Measurements from ENCODE around the gene APOBEC3A. TPM values are rescaled to one million over a fixed set of nuclear protein-coding genes. Genes with fewer than 3 reads are reported as not detected.

The APOBEC3A gene
- total RNA-seq, 6 experiments from 2014 or later = not detected

DNA sequence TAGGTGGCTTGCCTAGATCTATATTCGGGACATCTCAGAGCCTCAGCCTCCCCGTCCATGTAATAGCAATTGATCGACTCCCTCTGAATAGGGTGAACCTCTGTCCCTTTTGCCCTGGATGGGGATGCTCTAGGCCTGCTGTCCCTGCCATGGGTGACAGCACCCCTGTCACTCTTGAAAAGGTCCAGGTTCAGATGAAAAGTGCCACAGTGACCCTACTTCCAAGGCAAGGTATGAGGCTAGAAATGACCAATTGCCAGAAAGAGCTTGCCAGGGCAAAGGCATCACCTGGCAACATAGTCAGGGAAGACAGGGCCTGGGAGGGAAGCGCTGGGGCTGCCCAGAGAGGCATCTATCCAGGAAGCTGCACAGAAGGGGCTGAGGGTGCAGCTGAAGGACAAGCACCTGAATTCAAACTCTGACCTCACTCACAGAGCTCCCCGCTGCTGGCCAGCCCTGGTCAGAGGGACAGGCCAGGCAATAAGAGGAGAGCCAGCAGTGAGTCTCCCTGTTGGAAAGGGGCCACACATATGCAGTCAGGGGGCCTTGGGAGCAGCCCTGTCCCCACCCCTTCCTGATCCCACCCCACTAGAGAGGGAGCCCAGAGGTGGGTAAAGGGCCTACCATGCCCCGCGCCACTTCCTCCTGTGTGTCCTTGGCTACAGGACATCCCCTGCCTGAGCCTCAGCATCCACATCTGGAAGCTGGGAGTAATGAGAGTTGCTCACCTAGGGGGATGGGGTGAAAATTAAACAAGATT, 9.0 kb upstream of the APOBEC3A start:
- DNase-seq = no peak
- H3K9me3 Mint-ChIP-seq = no peaks in the 10 kb centered on the region
- H3K4me1 Mint-ChIP-seq (ENCODE audit: low read depth) = no peaks in the 10 kb centered on the region
- TF ChIP-seq, protein P1, sequence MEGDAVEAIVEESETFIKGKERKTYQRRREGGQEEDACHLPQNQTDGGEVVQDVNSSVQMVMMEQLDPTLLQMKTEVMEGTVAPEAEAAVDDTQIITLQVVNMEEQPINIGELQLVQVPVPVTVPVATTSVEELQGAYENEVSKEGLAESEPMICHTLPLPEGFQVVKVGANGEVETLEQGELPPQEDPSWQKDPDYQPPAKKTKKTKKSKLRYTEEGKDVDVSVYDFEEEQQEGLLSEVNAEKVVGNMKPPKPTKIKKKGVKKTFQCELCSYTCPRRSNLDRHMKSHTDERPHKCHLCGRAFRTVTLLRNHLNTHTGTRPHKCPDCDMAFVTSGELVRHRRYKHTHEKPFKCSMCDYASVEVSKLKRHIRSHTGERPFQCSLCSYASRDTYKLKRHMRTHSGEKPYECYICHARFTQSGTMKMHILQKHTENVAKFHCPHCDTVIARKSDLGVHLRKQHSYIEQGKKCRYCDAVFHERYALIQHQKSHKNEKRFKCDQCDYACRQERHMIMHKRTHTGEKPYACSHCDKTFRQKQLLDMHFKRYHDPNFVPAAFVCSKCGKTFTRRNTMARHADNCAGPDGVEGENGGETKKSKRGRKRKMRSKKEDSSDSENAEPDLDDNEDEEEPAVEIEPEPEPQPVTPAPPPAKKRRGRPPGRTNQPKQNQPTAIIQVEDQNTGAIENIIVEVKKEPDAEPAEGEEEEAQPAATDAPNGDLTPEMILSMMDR (IDR thresholded peaks at IDR 0.05) = no peak
- H3K27me3 Mint-ChIP-seq (ENCODE audit: insufficient read depth) = peaks cover 73% of the 10 kb centered on the region
- H3K27ac Mint-ChIP-seq = no peak overlapping the region
- H3K4me3 Mint-ChIP-seq = no peak overlapping the region
- H3K36me3 Mint-ChIP-seq (ENCODE audit: low read depth) = no peaks in the 10 kb centered on the region

DNA sequence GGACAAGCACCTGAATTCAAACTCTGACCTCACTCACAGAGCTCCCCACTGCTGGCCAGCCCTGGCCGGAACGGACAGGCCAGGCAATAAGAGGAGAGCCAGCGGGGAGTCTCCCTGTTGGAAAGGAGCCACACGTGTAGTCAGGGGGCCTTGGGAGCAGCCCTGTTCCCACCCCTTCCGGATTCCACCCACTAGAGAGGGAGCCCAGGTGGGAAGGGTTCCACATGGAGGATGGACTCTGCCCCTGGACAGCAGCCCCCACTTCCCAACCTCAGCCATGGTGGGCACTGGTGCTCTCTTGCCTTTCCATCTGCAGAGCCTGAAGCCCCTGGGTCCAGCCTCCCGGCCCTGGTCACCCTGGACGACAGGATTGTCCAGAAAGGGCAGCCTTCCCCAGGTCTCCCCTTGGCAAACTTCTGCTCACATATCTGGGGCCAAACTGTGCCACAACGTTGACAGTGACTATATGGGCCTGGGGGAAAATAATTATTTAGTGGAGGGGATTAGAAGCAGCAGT, 7.5 kb upstream of the APOBEC3A start:
- DNase-seq = no peak
- Mint-ChIP-seq H3K27ac (no peak overlapping the region), H3K27me3 (ENCODE audit: insufficient read depth) (peaks cover 68% of the 10 kb centered on the region), H3K4me1 (ENCODE audit: low read depth) (no peaks in the 10 kb centered on the region), H3K36me3 (ENCODE audit: low read depth) (no peaks in the 10 kb centered on the region), H3K9me3 (no peaks in the 10 kb centered on the region), H3K4me3 (no peak overlapping the region)
- TF ChIP-seq, protein P1 (IDR thresholded peaks at IDR 0.05) = no peak

DNA sequence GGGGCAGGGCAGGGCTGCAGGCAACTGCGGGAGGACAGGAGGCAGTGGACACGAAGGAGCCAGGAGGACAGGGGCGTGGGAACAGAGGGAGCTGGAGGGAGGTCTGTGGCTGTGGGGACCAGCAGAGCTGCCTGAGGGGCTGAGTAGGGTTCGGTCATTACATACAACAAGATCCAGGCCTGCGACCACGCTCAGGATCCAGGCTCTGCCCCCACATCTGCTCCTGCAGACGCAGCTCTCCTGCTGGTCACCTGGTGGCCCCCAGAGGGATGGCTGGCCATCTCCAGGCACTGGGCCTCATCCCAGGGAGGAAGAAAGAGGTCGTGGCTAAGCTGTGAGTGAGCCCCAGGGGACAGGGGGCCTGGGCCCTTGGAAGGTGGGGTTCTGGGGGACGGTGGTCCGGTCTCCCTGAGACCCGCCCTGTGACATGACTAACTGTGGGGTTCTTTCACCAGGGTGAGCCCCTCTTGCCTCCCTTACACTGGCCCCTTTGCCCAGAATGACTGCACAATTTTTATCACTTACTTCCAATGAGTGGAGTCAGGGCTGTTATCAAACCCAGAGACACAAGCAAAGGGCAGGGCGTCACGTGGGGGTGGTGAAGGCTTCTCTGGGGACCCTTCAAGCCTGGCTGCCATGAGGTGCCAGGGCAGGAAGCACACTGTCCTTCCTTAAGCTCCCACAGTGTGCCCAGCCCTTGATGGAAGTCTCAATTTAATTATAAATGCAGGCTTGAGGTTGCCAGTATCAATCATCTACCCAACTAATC, 6.7 kb upstream of the APOBEC3A start:
- TF ChIP-seq, protein P1 (IDR thresholded peaks at IDR 0.05) = no peak
- Mint-ChIP-seq H3K27me3 (ENCODE audit: insufficient read depth) (peaks cover 67% of the 10 kb centered on the region), H3K36me3 (ENCODE audit: low read depth) (no peaks in the 10 kb centered on the region), H3K4me3 (no peak overlapping the region), H3K27ac (no peak overlapping the region), H3K4me1 (ENCODE audit: low read depth) (no peaks in the 10 kb centered on the region), H3K9me3 (no peaks in the 10 kb centered on the region)
- DNase-seq = no peak

DNA sequence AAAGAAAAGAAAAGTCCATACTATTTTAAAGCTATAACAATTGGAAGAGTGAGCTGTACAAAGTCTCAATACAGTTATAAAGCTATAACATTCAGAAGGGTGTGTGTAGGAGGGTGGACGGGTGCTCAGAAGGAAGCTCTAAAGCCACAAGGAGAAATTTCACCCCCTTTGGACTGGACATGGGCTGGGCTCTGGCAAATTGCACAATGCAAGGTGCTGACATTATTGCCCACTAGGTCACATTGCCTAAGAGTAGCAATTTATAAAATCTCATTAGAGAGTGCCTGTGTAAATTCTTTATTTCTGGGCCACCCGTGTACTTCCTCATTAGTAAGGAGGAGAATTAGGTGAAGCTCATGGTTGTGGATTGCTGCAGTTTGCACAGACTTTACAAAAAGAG, 5.7 kb upstream of the APOBEC3A start:
- no peak for DNase-seq
- Mint-ChIP-seq H3K9me3 (no peaks in the 10 kb centered on the region), H3K4me3 (no peak overlapping the region), H3K4me1 (ENCODE audit: low read depth) (no peaks in the 10 kb centered on the region), H3K27me3 (ENCODE audit: insufficient read depth) (peaks cover 58% of the 10 kb centered on the region), H3K36me3 (ENCODE audit: low read depth) (no peaks in the 10 kb centered on the region), H3K27ac (no peak overlapping the region)
- TF ChIP-seq, protein P1 (IDR thresholded peaks at IDR 0.05) = no peak

DNA sequence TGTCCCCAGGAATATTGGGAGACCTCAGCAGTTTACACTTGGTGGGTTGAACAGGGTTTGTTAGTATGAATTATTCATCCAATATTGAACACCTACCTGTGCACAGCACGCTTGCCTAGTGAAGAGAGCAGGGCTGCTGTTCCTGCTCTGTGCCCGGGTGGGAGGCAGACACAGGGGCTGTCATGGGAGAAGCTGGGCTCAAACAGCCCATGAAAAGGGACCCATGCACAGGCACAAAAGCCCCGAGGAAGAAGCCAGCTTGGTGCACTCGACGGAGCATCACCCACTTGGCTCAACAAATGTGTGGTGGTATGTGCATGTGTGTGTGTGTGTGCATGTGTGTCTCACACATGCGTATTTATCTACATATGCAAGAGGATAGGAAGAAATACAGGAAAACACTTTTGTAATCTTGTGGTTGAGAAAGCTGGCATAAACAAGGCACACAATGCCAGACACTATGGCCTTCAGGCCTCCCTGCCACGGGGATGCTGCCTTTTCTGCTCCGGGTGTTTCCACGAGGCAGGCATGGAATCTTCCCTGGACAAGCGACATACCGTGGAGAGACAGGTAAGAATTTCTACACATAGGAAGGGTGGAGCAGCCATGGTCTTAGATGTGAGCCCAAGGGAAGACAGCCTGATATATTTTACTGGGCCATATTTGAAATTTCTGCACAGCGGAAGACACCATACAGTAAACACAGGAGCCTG, 5.0 kb upstream of the APOBEC3A start:
- H3K27me3 Mint-ChIP-seq (ENCODE audit: insufficient read depth) = peaks cover 58% of the 10 kb centered on the region
- no peaks in the 10 kb centered on the region for H3K36me3 Mint-ChIP-seq (ENCODE audit: low read depth)
- no peak overlapping the region for H3K4me3 Mint-ChIP-seq
- H3K4me1 Mint-ChIP-seq (ENCODE audit: low read depth) = no peaks in the 10 kb centered on the region
- no peak overlapping the region for H3K27ac Mint-ChIP-seq
- TF ChIP-seq, protein P1 (IDR thresholded peaks at IDR 0.05) = no peak
- H3K9me3 Mint-ChIP-seq = no peaks in the 10 kb centered on the region
- DNase-seq = no peak

Measured in HFFc6 (cell line).